NCI-H1694 treated with DMSO at 0.1 percent for 48 hours (cell line): Measurements from ENCODE around the gene OBSCN.
"Not testable (repeated sequence)": the region's sequence is repeated elsewhere in the genome, so short reads cannot be mapped to it uniquely, and the experiment has no call there.

ENCODE experiments used
- DNase-seq: peaks from one replicate; lab custom pipeline; 2025; lab: John Stamatoyannopoulos, UW

The OBSCN gene

GRCh38 chr1:228213917-228214808, 6.3 kb downstream of the OBSCN start:
- DNase-seq, result no peak

- DNase-seq, result no peak
These were observed 7.2 kb downstream of the OBSCN start for GRCh38 chr1:228214921-228215662.

- DNase-seq, result no peak
These were observed 7.8 kb downstream of the OBSCN start for GRCh38 chr1:228215663-228216116.

- DNase-seq, result no peak
These were observed 8.8 kb downstream of the OBSCN start for GRCh38 chr1:228216371-228217320.

GRCh38 chr1:228217551-228218344, 9.9 kb downstream of the OBSCN start:
- DNase-seq, result no peak

- DNase-seq, result no peak
These were observed 10.8 kb downstream of the OBSCN start for GRCh38 chr1:228218513-228219244.

- DNase-seq, result no peak
These were observed 11.6 kb downstream of the OBSCN start for GRCh38 chr1:228219245-228219961.

GRCh38 chr1:228219962-228220780, 12.3 kb downstream of the OBSCN start:
- DNase-seq, result no peak

- DNase-seq, result not testable (repeated sequence)
These were observed 13.3 kb downstream of the OBSCN start for GRCh38 chr1:228221097-228221496.

- no peak for DNase-seq
These were observed 14.7 kb downstream of the OBSCN start for GRCh38 chr1:228222548-228222947.

- DNase-seq, result no peak
These were observed 16.6 kb downstream of the OBSCN start for GRCh38 chr1:228224198-228225164.

GRCh38 chr1:228225165-228225710, 17.4 kb downstream of the OBSCN start:
- no peak for DNase-seq

GRCh38 chr1:228225740-228226139, 17.9 kb downstream of the OBSCN start:
- no peak for DNase-seq

GRCh38 chr1:228226141-228226874, 18.5 kb downstream of the OBSCN start:
- DNase-seq, result no peak

GRCh38 chr1:228226956-228227791, 19.3 kb downstream of the OBSCN start:
- peak; percentile 6 for DNase-seq

- DNase-seq, result not testable (repeated sequence)
These were observed 20.3 kb downstream of the OBSCN start for GRCh38 chr1:228228147-228228546.
